Measurements from ENCODE around the gene DBNDD1. TPM values are rescaled to one million over a fixed set of nuclear protein-coding genes. Genes with fewer than 3 reads are reported as not detected.

Gene DBNDD1
- total RNA-seq, 2 experiments from 2014 or later, result 0.07 to 0.15 TPM

DNA sequence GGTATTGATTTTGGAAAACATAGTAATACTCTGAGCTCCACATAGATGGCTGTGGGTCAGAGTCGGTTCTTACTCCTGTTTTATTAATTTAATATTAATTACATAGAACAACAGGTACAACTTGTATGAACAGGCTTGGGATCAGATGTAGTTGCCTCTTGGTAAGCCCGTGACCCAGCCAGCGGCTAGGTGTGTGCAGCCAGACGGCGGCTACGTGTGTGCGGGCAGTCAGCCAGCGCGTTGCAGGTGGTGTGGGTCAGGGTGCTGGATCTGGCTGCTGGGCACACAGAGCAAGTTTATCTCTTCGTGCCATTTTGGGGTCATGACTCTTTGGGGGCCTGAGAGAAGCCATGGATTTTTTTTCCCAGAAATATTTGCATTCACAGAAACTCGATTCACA, 30.3 kb downstream of the DBNDD1 start:
- Mint-ChIP-seq H3K4me3 (no peak overlapping the region), H3K27ac (no peak overlapping the region), H3K4me1 (no peaks in the 10 kb centered on the region), H3K36me3 (ENCODE audit: low read depth) (peaks cover 65% of the 10 kb centered on the region), H3K27me3 (no peaks in the 10 kb centered on the region), H3K9me3 (peaks cover 2% of the 10 kb centered on the region)
- ChIA-PET CTCF (interaction anchor here (1.2 to 1.4 kb wide), 2 partner anchors 11 to 16 kb away, joined by 3 to 6 read pairs; no protein-coding TSS in a partner anchor), POLR2A (no interaction called here)
- no peak for DNase-seq

DNA sequence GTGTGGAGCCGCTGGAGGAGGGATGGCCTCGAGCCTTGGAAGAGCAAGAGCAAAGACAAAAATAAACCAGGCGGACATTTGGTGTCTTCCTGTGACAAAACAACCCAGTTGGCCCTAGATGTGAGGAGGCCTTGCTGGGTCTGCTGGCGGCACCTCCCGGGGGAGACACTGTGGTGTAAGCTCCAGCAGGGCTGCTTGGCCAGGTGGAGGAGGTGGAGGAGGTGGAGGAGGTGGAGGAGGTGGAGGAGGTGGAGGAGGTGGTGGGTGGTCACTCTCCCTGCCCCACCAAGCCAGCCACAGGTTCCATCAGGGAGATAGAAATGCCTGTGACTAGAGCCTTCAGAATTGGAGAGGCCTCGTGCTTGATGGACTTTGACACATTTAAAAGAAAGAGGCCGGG, 32.1 kb downstream of the DBNDD1 start:
- POLR2A ChIA-PET, result interaction anchor here (0.8 kb wide), 1 partner anchor 40 kb away, joined by 7 read pairs; no protein-coding TSS in a partner anchor
- Mint-ChIP-seq H3K9me3 (no peaks in the 10 kb centered on the region), H3K27ac (no peak overlapping the region), H3K4me1 (no peaks in the 10 kb centered on the region), H3K4me3 (no peak overlapping the region), H3K36me3 (ENCODE audit: low read depth) (peaks cover 54% of the 10 kb centered on the region), H3K27me3 (no peaks in the 10 kb centered on the region)
- CTCF ChIA-PET, result interaction anchor here (0.7 kb wide), 1 partner anchor 320 kb away, joined by 3 read pairs; no protein-coding TSS in a partner anchor
- no peak for DNase-seq

DNA sequence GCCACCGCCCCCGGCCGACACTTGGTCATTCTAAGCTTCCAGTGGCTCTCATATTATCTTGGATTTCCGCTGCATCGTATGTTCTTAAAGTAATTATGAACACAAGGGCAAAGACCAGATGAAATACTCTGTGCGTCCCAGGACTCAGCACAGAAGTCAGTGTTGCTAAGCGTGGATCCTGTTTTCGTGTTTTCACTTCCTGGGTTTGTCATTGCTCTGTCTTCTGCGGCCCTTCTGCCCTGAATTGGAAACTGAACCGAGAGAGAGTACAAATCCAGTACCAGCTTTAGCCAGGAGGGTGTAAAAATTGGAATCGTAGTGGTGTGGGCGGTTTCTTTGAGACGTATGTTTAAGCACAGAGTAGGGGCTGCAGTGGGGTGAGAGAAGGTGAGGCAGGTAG, 32.7 kb downstream of the DBNDD1 start:
- no peak for DNase-seq
- H3K4me3 Mint-ChIP-seq, result no peak overlapping the region
- ChIA-PET POLR2A (no interaction called here), CTCF (no interaction called here)
- no peak overlapping the region for H3K27ac Mint-ChIP-seq
- no peaks in the 10 kb centered on the region for H3K9me3 Mint-ChIP-seq
- H3K4me1 Mint-ChIP-seq, result no peaks in the 10 kb centered on the region
- no peaks in the 10 kb centered on the region for H3K27me3 Mint-ChIP-seq
- peaks cover 54% of the 10 kb centered on the region for H3K36me3 Mint-ChIP-seq (ENCODE audit: low read depth)

DNA sequence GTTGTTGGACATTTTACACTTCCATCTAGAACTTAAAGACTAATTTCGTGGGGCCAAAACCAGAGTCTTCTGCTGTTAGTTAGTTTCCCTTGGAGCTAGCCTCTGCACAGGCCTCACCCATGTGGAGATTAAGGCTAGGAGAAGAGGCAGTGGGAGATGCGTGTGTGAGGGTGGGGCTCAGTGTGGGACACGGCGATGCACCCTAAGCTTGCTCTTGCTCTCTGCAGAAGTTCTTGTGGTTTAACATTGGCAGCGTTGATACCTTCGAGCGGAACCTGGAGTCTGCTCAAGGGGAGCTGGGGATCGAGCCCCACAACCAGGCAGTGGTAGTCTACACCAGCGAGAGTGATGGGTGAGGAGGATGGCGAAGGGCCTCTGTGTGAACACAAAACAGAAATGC, 34.0 kb downstream of the DBNDD1 start:
- no peak for DNase-seq
- Mint-ChIP-seq H3K27ac (no peak overlapping the region), H3K4me3 (no peak overlapping the region), H3K27me3 (no peaks in the 10 kb centered on the region), H3K36me3 (ENCODE audit: low read depth) (peaks cover 45% of the 10 kb centered on the region), H3K4me1 (no peaks in the 10 kb centered on the region), H3K9me3 (no peaks in the 10 kb centered on the region)
- CTCF ChIA-PET, result interaction anchor here (0.6 kb wide), 1 partner anchor 385 kb away, joined by 3 read pairs; no protein-coding TSS in a partner anchor
- POLR2A ChIA-PET, result no interaction called here

- DNase-seq, result no peak
- no peak overlapping the region for H3K27ac Mint-ChIP-seq
- no peaks in the 10 kb centered on the region for H3K27me3 Mint-ChIP-seq
- CTCF ChIA-PET, result interaction anchor here (1.9 kb wide), 1 partner anchor 13 kb away, joined by 4 read pairs; no protein-coding TSS in a partner anchor
- peaks cover 48% of the 10 kb centered on the region for H3K36me3 Mint-ChIP-seq (ENCODE audit: low read depth)
- no peaks in the 10 kb centered on the region for H3K9me3 Mint-ChIP-seq
- POLR2A ChIA-PET, result no interaction called here
- no peak overlapping the region for H3K4me3 Mint-ChIP-seq
- H3K4me1 Mint-ChIP-seq, result no peaks in the 10 kb centered on the region
Observed at GRCh38 chr16:89984216-89984615, 35.0 kb downstream of the DBNDD1 start.

GRCh38 chr16:89983536-89983935, 35.7 kb downstream of the DBNDD1 start:
- Mint-ChIP-seq H3K27ac (no peak overlapping the region), H3K4me3 (no peak overlapping the region), H3K36me3 (ENCODE audit: low read depth) (peaks cover 43% of the 10 kb centered on the region), H3K27me3 (no peaks in the 10 kb centered on the region), H3K4me1 (no peaks in the 10 kb centered on the region), H3K9me3 (no peaks in the 10 kb centered on the region)
- ChIA-PET CTCF (interaction anchor here (1.2 to 1.9 kb wide), 2 partner anchors 9 to 12 kb away, joined by 4 read pairs; no protein-coding TSS in a partner anchor), POLR2A (no interaction called here)
- no peak for DNase-seq

GRCh38 chr16:89982318-89982717, 36.9 kb downstream of the DBNDD1 start:
- Mint-ChIP-seq H3K4me1 (no peaks in the 10 kb centered on the region), H3K27ac (no peak overlapping the region), H3K27me3 (no peaks in the 10 kb centered on the region), H3K36me3 (ENCODE audit: low read depth) (peaks cover 42% of the 10 kb centered on the region), H3K4me3 (no peak overlapping the region), H3K9me3 (no peaks in the 10 kb centered on the region)
- POLR2A ChIA-PET, result no interaction called here
- CTCF ChIA-PET, result no interaction called here
- DNase-seq, result no peak

DNA sequence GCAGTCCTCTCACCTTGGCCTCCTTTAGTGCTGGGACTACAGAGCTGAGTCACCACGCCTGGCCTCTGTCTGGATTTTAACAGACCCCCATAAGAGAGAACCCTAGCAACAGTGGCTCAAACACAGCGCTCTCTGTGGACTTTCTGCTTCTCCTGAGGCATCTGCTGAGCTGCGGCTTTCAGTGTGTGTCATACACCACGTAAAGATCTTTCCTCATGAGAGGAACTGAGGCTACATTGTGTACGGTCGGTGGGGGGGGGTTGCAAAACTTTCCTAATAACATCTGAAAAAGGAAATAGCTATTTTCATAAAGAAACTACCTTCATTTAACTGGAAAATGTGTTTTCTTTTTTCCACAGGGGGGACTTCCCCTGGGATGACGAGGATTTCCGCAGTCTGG, 37.8 kb downstream of the DBNDD1 start:
- H3K9me3 Mint-ChIP-seq, result no peaks in the 10 kb centered on the region
- POLR2A ChIA-PET, result no interaction called here
- no peak overlapping the region for H3K27ac Mint-ChIP-seq
- H3K36me3 Mint-ChIP-seq (ENCODE audit: low read depth), result peaks cover 35% of the 10 kb centered on the region
- no peaks in the 10 kb centered on the region for H3K4me1 Mint-ChIP-seq
- DNase-seq, result no peak
- H3K4me3 Mint-ChIP-seq, result no peak overlapping the region
- H3K27me3 Mint-ChIP-seq, result no peaks in the 10 kb centered on the region
- CTCF ChIA-PET, result no interaction called here

- POLR2A ChIA-PET, result no interaction called here
- Mint-ChIP-seq H3K4me1 (peaks cover 27% of the 10 kb centered on the region), H3K27ac (no peak overlapping the region), H3K4me3 (no peak overlapping the region), H3K36me3 (ENCODE audit: low read depth) (peaks cover 16% of the 10 kb centered on the region), H3K9me3 (peaks cover 8% of the 10 kb centered on the region), H3K27me3 (no peaks in the 10 kb centered on the region)
- no peak for DNase-seq
- CTCF ChIA-PET, result interaction anchor here (0.6 to 1.8 kb wide), 3 partner anchors 8 to 1031 kb away, joined by 4 to 6 read pairs (median 5); no protein-coding TSS in a partner anchor
Observed at GRCh38 chr16:89974870-89975269, 44.4 kb downstream of the DBNDD1 start.

DNA sequence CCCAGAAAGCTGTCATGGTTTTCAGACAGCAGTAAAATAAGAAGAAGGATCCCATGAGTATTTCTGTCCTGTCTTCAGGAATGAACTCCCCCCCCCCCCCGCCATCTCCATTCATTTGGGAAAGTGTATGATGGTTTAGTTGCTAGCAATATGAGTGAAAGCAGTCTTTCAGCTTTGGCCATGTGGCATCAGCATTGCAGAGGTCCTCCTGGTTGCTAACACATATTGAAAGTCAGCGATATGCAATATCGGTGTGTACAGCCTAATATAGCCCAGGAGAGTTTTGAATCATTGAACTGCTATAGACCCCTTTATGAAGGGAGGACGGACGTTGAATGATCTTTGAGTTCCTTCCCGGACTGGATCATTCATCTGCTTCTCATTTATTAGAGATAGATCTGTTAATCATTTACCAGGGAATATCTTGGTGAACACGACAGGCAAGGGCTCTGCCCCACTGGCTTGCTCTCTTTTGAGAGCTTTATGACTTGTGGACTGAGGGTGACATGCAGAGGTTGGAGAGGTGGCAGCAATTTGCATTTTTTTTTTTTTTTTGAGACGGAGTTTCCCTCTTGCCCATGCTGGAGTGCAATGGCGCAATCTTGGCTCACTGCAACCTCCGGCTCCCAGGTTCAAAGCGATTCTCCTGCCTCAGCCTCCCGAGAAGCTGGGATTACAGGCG, 45.5 kb downstream of the DBNDD1 start:
- DNase-seq, result no peak
- Mint-ChIP-seq H3K36me3 (ENCODE audit: low read depth) (peaks cover 15% of the 10 kb centered on the region), H3K27ac (peak overlapping the region; percentile 100), H3K9me3 (peaks cover 8% of the 10 kb centered on the region), H3K4me1 (peaks cover 27% of the 10 kb centered on the region), H3K27me3 (no peaks in the 10 kb centered on the region), H3K4me3 (peak overlapping the region; percentile 100)
- CTCF ChIA-PET, result interaction anchor here (1.6 to 1.8 kb wide), 2 partner anchors 10 to 274 kb away, joined by 4 to 6 read pairs; no protein-coding TSS in a partner anchor
- POLR2A ChIA-PET, result no interaction called here

DNA sequence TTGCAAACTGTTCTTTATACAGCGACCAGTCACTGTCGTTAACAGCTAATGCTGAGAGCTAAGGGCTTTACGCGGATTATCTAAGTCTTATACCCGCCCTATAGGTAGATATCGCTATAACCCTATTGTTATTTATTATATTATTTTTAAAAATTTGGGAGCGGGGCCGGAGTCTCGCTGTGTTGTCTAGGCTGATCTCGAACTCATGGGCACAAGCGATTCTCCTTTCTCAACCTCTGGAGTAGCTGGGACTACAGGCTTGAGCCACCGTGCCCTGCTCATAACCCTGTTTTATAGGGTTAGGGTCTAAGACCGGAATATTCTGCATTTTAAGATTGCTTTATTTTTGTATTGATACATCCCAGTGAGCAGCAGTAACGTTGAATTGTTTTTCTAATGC, 46.0 kb downstream of the DBNDD1 start:
- Mint-ChIP-seq H3K4me1 (peaks cover 27% of the 10 kb centered on the region), H3K4me3 (peak overlapping the region; percentile 100), H3K27ac (peak overlapping the region; percentile 100), H3K27me3 (no peaks in the 10 kb centered on the region), H3K9me3 (peaks cover 8% of the 10 kb centered on the region), H3K36me3 (ENCODE audit: low read depth) (peaks cover 15% of the 10 kb centered on the region)
- ChIA-PET POLR2A (no interaction called here), CTCF (interaction anchor here (0.9 kb wide), 1 partner anchor 15 kb away, joined by 3 read pairs; no protein-coding TSS in a partner anchor)
- no peak for DNase-seq

DNA sequence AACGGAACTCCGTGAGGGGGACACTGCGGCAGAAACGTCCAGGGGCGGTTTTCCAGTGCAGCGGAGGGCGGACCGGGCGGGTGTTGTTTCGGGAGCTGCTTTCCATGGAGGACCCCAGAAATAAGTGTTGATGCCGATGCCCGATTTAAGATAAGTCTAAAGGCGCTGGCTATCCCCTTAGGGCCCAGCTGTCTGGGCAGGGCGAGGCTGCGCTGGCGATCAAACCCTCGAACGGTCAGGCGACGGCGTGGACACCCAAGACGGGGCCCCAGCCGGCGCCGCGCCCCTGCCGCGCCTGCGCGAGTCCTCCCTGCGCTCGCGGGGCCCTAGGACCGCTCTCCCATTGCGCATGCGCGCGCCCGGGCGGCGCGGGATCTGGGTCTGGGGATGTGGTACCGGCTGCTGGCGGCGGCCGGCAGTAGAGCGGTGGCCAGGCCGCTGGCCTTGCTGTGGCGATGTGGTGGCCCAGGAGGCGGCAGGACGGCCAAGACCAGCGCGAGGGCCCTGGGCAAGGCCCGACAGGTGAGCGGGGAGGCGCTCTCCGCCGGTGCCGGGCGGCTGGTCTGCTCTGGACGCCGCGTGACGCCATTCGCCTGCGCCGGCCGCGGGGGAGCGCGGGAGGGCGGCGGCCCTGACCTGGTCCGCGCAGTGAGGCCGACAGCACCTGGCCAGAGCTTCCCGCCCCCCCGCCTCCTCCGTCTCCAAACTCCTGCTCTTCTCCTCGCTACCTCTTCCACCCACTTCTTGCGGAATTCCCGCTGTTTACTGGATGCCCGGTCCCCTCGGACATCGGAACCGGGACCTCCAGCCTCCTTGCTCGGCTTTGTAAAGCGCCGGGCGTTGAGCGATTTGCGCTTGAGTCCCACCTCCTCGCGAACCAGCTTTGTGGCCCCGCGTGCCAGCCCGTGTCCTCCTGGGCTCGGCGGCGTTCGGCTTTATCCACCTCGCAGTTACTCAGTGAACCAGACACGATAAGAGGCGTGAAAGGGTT, 46.7 kb downstream of the DBNDD1 start:
- Mint-ChIP-seq H3K4me1 (peaks cover 27% of the 10 kb centered on the region), H3K27me3 (no peaks in the 10 kb centered on the region), H3K4me3 (peak overlapping the region; percentile 100), H3K36me3 (ENCODE audit: low read depth) (peaks cover 15% of the 10 kb centered on the region), H3K27ac (peak overlapping the region; percentile 100), H3K9me3 (peaks cover 8% of the 10 kb centered on the region)
- ChIA-PET POLR2A (no interaction called here), CTCF (interaction anchor here (0.5 to 0.9 kb wide), 3 partner anchors 16 to 267 kb away, joined by 3 read pairs; no protein-coding TSS in a partner anchor)
- peak; percentile 92 for DNase-seq
